K562 (cell line): ENCODE measurements around the gene HOXC11. TPM values are rescaled to one million over a fixed set of nuclear protein-coding genes. Genes with fewer than 3 reads are reported as not detected.

ENCODE experiments used
- ATAC-seq: fragments of 200-7000 bp; cut with Tn5 transposase; 3 replicates; pipeline ENCODE4 v1.9.1; 2020; ENCODE audit warnings: moderate library complexity
- BruUV-seq: library from RNA; stranded (reverse); fragments of 400-500 nt; replicated peaks from 2 replicates; lab custom pipeline; 2021; lab: Mats Ljungman, UMichigan
- CTCF ChIA-PET: fragments of 300-600 bp; formaldehyde crosslinking; extraction: SDS; loops from one replicate; lab custom pipeline; 2021; ENCODE audit warnings: low intra/inter-chr PET ratio; lab: Yijun Ruan, JAX
- POLR2A ChIA-PET: fragments of 300-600, 350-650 bp; sonication (Branson Sonifier 250); formaldehyde crosslinking; extraction: SDS; loops from one replicate; lab custom pipeline; 2021; ENCODE audit warnings: antibody characterized with exemption, inconsistent platforms; lab: Yijun Ruan, JAX
- DNase-seq, 4 experiments: peaks; one replicate each; pipeline versions ENCODE4 v3.0.0 to v3.0.0-alpha.2; 2011 to 2018; ENCODE audit warnings: low spot score in 3 of 4, mixed read lengths in 3 of 4; ENCODE audit errors: extremely low read depth in 1 of 4
- FAIRE-seq: peaks from 2 replicates; lab custom pipeline; 2011; peaks lifted over from hg19 to GRCh38; lab: Jason Lieb, UNC
- H2AFZ ChIP-seq: 2 replicates; pipeline ENCODE4 v1.6.0; 2011; ENCODE audit warnings: low read depth, low read length, control low read depth, inconsistent platforms
- H3K27ac ChIP-seq: fragments of 200-600 bp; 3 replicates; pipeline ENCODE4 v1.8.0; 2011; ENCODE audit warnings: low read depth, mild to moderate bottlenecking, control low read depth, inconsistent platforms, low read length, moderate library complexity, mixed read lengths; ENCODE audit errors: extremely low read depth
- H3K27me3 ChIP-seq, 2 experiments: fragments of 300-600 bp in 1 of 2; 2 replicates in 1 of 2; 3 replicates in 1 of 2; pipeline versions ENCODE4 v1.6.0 to v1.8.0; 2011; ENCODE audit warnings: inconsistent platforms in 2 of 2, low read length in 2 of 2, mild to moderate bottlenecking in 1 of 2, mixed read lengths in 1 of 2, moderate library complexity in 1 of 2; ENCODE audit not compliant: control insufficient read depth in 2 of 2, insufficient read depth in 2 of 2
- H3K36me3 ChIP-seq: fragments of 300-600 bp; 3 replicates; pipeline ENCODE4 v1.8.0; 2011; ENCODE audit warnings: mild to moderate bottlenecking, low read length, inconsistent platforms; ENCODE audit not compliant: control insufficient read depth, insufficient read depth
- H3K4me1 ChIP-seq, 2 experiments: fragments of 200-600 bp in 1 of 2; replicated peaks in 1 of 2; 2 replicates in 1 of 2; 3 replicates in 1 of 2; pipeline versions ENCODE4 v1.5.1 to v1.8.0; 2011; ENCODE audit warnings: inconsistent platforms in 2 of 2, low read length in 2 of 2, mild to moderate bottlenecking in 1 of 2, mixed read lengths in 1 of 2, moderate library complexity in 1 of 2; ENCODE audit not compliant: control insufficient read depth in 2 of 2, insufficient read depth in 2 of 2
- H3K4me2 ChIP-seq: 2 replicates; pipeline ENCODE4 v1.6.1; 2011; ENCODE audit warnings: low read length, control low read depth, inconsistent platforms, mixed read lengths; ENCODE audit not compliant: insufficient read depth
- H3K4me3 ChIP-seq: fragments of 200-600 bp; sonication (generic), shearing (Covaris generic); 2 replicates; pipeline ENCODE4 v1.5.1; 2016; ENCODE audit warnings: control low read depth, inconsistent platforms
- H3K79me2 ChIP-seq: fragments of 200-600 bp; 3 replicates; pipeline ENCODE4 v1.8.0; 2011; ENCODE audit warnings: low read length, inconsistent platforms; ENCODE audit not compliant: control insufficient read depth, insufficient read depth
- H3K9ac ChIP-seq, 2 experiments: 2 replicates each; pipeline versions ENCODE4 v1.6.0 to v1.6.1; 2011; ENCODE audit warnings: low read depth in 2 of 2, low read length in 2 of 2, control low read depth in 1 of 2, inconsistent platforms in 1 of 2, mild to moderate bottlenecking in 1 of 2, mixed read lengths in 1 of 2; ENCODE audit not compliant: insufficient read depth in 1 of 2
- H3K9me1 ChIP-seq: one replicate; pipeline ENCODE4 v1.6.0; 2011; ENCODE audit warnings: inconsistent platforms, mild to moderate bottlenecking, low read length, moderate library complexity; ENCODE audit not compliant: control insufficient read depth, insufficient read depth
- H3K9me3 ChIP-seq: replicated peaks from 2 replicates; pipeline ENCODE4 v1.5.1; 2011; ENCODE audit warnings: low read depth, low read length, inconsistent platforms; ENCODE audit not compliant: control insufficient read depth, insufficient read depth
- H4K20me1 ChIP-seq: replicated peaks from 2 replicates; pipeline ENCODE4 v1.6.1; 2011; ENCODE audit warnings: low read length, inconsistent platforms, mixed read lengths; ENCODE audit not compliant: control insufficient read depth, insufficient read depth
- EP300 ChIP-seq: IDR thresholded peaks from 2 replicates; pipeline ENCODE4 v1.6.1; 2012; ENCODE audit warnings: low read length, improper control_type of control experiment
- HES1 ChIP-seq: fragments of 450-650 bp; IDR thresholded peaks from 2 replicates; pipeline ENCODE4 v1.6.1; 2016; ENCODE audit warnings: low read depth, mild to moderate bottlenecking, moderate library complexity
- SPI1 ChIP-seq: IDR thresholded peaks from 2 replicates; pipeline ENCODE4 v1.6.1; 2011; ENCODE audit warnings: low read depth, low read length, control low read depth, borderline replicate concordance
- XRCC5 ChIP-seq: fragments of 200-400 bp; formaldehyde crosslinking; IDR thresholded peaks from 2 replicates; pipeline ENCODE4 v1.6.1; 2017; ENCODE audit warnings: low read depth, mild to moderate bottlenecking, low read length
- ZBTB11 ChIP-seq, 3 experiments: fragments of 200-800 bp in 1 of 3; fragments of 250-450 bp in 1 of 3; fragments of 450-650 bp in 1 of 3; sonication (Bioruptor Pico) in 1 of 3; sonication (Bioruptor generic) in 1 of 3; formaldehyde crosslinking in 1 of 3; IDR thresholded peaks; 2 replicates each; pipeline versions ENCODE4 v1.6.1 to v1.8.0; 2016 to 2022; ENCODE audit warnings: mild to moderate bottlenecking in 2 of 3, missing genetic modification characterization in 2 of 3, missing compliant biosample characterization in 1 of 3, moderate library complexity in 1 of 3
- ZNF212 ChIP-seq: fragments of 450-650 bp; formaldehyde crosslinking; IDR thresholded peaks from 2 replicates; pipeline ENCODE4 v1.4.0; 2020; ENCODE audit warnings: mild to moderate bottlenecking
- ZNF398 ChIP-seq: fragments of 250-450 bp; sonication (Bioruptor Pico); IDR thresholded peaks from 2 replicates; pipeline ENCODE4 v1.8.0; 2021; ENCODE audit warnings: moderate library complexity, mild to moderate bottlenecking, inconsistent platforms
- ZNF592 ChIP-seq: fragments of 450-650 bp; IDR thresholded peaks from 2 replicates; pipeline ENCODE4 v1.6.1; 2017; ENCODE audit warnings: antibody characterized with exemption, mild to moderate bottlenecking
- WGBS: fragments of 100-300 bp; shearing (Covaris generic); methylation state at CpG from one replicate; pipeline ENCODE4 v1.1.6; 2016; ENCODE audit warnings: low coverage, mixed read lengths; ENCODE audit not compliant: insufficient coverage; ENCODE audit errors: missing lambda C conversion rate; 5-methylcytosine and 5-hydroxymethylcytosine counted together
- in situ Hi-C: fragments of 300-500 bp; cut with MboI; formaldehyde crosslinking; loops from 4 replicates; pipeline ENCODE4 v1.15.0; 2018; ENCODE audit warnings: inconsistent platforms, mixed read lengths
- intact Hi-C: fragments of 100-400 bp; cut with micrococcal nuclease; formaldehyde crosslinking; loops from 2 replicates; pipeline ENCODE4 v1.14.2; 2022
- polyA plus RNA-seq, 8 experiments: library from polyadenylated mRNA; depleted of rRNA in 4 of 8; stranded (reverse) in 5 of 8; unstranded in 3 of 8; fragments of >200 nt; fragmentation: Nextera tagmentation in 2 of 8; fragmentation: Illumina TruSeq in 1 of 8; extraction: Ambion mirVana in 2 of 8; extraction: Trizol in 1 of 8; gene quantifications; 2 replicates each; pipeline versions ENCODE4 v1.2.1 to v1.2.3, GENCODE V29; 2011 to 2014; ENCODE audit warnings: inconsistent platforms in 1 of 8, missing spikeins in 1 of 8
- total RNA-seq, 7 experiments: library from RNA; depleted of rRNA in 6 of 7; stranded (reverse); fragments of >200 nt in 6 of 7; fragmentation: Illumina TruSeq in 2 of 7; extraction: Trizol in 2 of 7; gene quantifications; 2 replicates each; pipeline versions ENCODE4 v1.2.1 to v1.2.3, GENCODE V29; 2011 to 2021; ENCODE audit warnings: low replicate concordance in 1 of 7

Gene HOXC11
- total and polyA plus RNA-seq, 9 of the 15 experiments (the other 6 are each of a cell fraction or from before 2014, with no cell fraction given): not detected

GRCh38 chr12:53990311-53991076, 17.6 kb downstream of the HOXC11 start (continued):
- no peak for TF ChIP-seq HES1
- TF ChIP-seq ZNF398 (CRISPR knock-in tag): no peak
- no peak for TF ChIP-seq SPI1

- Histone ChIP-seq H3K36me3 (no peaks in the 10 kb centered on the region), H3K4me3 (no peak overlapping the region), H3K9ac (peak overlapping the region in 1 of 2 experiments; percentile 63; a peak in 2 of 4 replicates), H2AFZ (no peak overlapping the region), H3K27ac (no peak overlapping the region), H3K4me2 (no peak overlapping the region), H3K4me1 (peaks cover 43 to 50% of the 10 kb centered on the region in 2 experiments), H4K20me1 (no peaks in the 10 kb centered on the region), H3K9me3 (no peaks in the 10 kb centered on the region), H3K9me1 (no peaks in the 10 kb centered on the region), H3K27me3 (peaks cover 0 to 10% of the 10 kb centered on the region in 2 experiments; a peak in 2 of 5 replicates), H3K79me2 (peaks cover 12% of the 10 kb centered on the region)
- POLR2A ChIA-PET: interaction anchor here (0.6 to 2.9 kb wide), 6 partner anchors 9 to 211 kb away, joined by 3 to 20 read pairs (median 4); partner anchors contain the start of gene HOXC9
- no TSS peak for BruUV-seq
- CTCF ChIA-PET: no interaction called here
- in situ Hi-C loops (no loop called here), intact Hi-C loops (no loop called here)
- ATAC-seq: no peak
- DNase-seq: no peak
- WGBS: 22% methylated on average over 8 of the region's 8 CpGs
- no peak for FAIRE-seq
- TF ChIP-seq ZNF212 (CRISPR knock-in tag) (no peak), ZBTB11 (CRISPR knock-in tag; IDR thresholded peaks at IDR 0.05) (no peak), XRCC5 (no peak), ZNF592 (no peak), EP300 (no peak)
Observed at GRCh38 chr12:53991077-53991460, 18.1 kb downstream of the HOXC11 start.
